GM12878 (cell line): ENCODE data around the gene CAMK2G. TPM values are rescaled to one million over a fixed set of nuclear protein-coding genes. Genes with fewer than 3 reads are reported as not detected.

Source experiments
- BACH1 ChIP-seq: fragments of 450-650 bp; IDR thresholded peaks from 2 replicates; pipeline ENCODE4 v1.6.1; 2017; ENCODE audit warnings: mild to moderate bottlenecking, borderline replicate concordance
- BCLAF1 ChIP-seq: fragments of 450-650 bp; IDR thresholded peaks from 2 replicates; pipeline ENCODE4 v1.6.1; 2017; ENCODE audit warnings: antibody characterized with exemption, mild to moderate bottlenecking, moderate library complexity
- CBFB ChIP-seq: IDR thresholded peaks from 2 replicates; pipeline ENCODE4 v1.6.1; 2016; ENCODE audit warnings: antibody characterized with exemption, low read depth
- MEF2A ChIP-seq: IDR thresholded peaks from 2 replicates; pipeline ENCODE4 v1.6.1; 2011; ENCODE audit warnings: low read depth, mild to moderate bottlenecking, low read length, moderate library complexity; ENCODE audit not compliant: insufficient read depth
- NR2C1 ChIP-seq: fragments of 450-650 bp; IDR thresholded peaks from 2 replicates; pipeline ENCODE4 v1.6.1; 2017; ENCODE audit warnings: antibody characterized with exemption, mild to moderate bottlenecking, moderate library complexity
- RFX5 ChIP-seq: IDR thresholded peaks from 2 replicates; pipeline ENCODE4 v1.6.1; 2011; ENCODE audit warnings: low read depth, low read length, improper control_type of control experiment
- SKIL ChIP-seq: fragments of 450-650 bp; IDR thresholded peaks from 2 replicates; pipeline ENCODE4 v1.6.1; 2017; ENCODE audit warnings: mild to moderate bottlenecking, low read depth, inconsistent platforms; ENCODE audit not compliant: poor library complexity, severe bottlenecking
- SP1 ChIP-seq: IDR thresholded peaks from one replicate; pipeline ENCODE4 v1.6.1; 2011; ENCODE audit warnings: low read depth, low read length
- TAF1 ChIP-seq: IDR thresholded peaks from 2 replicates; pipeline ENCODE4 v1.6.1; 2011; ENCODE audit warnings: mild to moderate bottlenecking, low read depth, low read length, borderline replicate concordance
- ZZZ3 ChIP-seq: IDR thresholded peaks from 2 replicates; pipeline ENCODE4 v1.6.1; 2011; ENCODE audit warnings: low read depth; ENCODE audit not compliant: control insufficient read depth, insufficient read length
- polyA plus RNA-seq, 11 experiments: library from polyadenylated mRNA; depleted of rRNA in 4 of 11; unstranded in 6 of 11; stranded (reverse) in 5 of 11; fragments of >200 nt; fragmentation: Nextera tagmentation in 4 of 11; fragmentation: Illumina TruSeq in 1 of 11; extraction: Ambion mirVana in 4 of 11; extraction: Trizol in 1 of 11; gene quantifications; 1 replicate in 1 of 11; 2 replicates in 10 of 11; pipeline versions ENCODE4 v1.2.1 to v1.2.3, GENCODE V29; 2011 to 2016; ENCODE audit warnings: inconsistent platforms in 2 of 11, missing spikeins in 2 of 11, low read depth in 1 of 11
- total RNA-seq, 4 experiments: library from RNA; depleted of rRNA in 3 of 4; stranded (reverse); fragments of >200 nt in 3 of 4; fragmentation: Illumina TruSeq in 1 of 4; extraction: Trizol in 1 of 4; gene quantifications; 2 replicates each; pipeline versions ENCODE4 v1.2.1 to v1.2.3, GENCODE V29; 2013 to 2021
- TF ChIP-seq, protein P1 (sequence below): IDR thresholded peaks from 2 replicates; pipeline ENCODE4 v1.6.1; 2012; ENCODE audit warnings: improper control_type of control experiment, low read depth, low read length; ENCODE audit not compliant: insufficient replicate concordance

CAMK2G gene
- total and polyA plus RNA-seq, 10 of the 15 experiments (the other 5 are each of a cell fraction or from before 2014, with no cell fraction given) = 5.5 to 24.3 (median 16.9) TPM

- TF ChIP-seq, protein P1, sequence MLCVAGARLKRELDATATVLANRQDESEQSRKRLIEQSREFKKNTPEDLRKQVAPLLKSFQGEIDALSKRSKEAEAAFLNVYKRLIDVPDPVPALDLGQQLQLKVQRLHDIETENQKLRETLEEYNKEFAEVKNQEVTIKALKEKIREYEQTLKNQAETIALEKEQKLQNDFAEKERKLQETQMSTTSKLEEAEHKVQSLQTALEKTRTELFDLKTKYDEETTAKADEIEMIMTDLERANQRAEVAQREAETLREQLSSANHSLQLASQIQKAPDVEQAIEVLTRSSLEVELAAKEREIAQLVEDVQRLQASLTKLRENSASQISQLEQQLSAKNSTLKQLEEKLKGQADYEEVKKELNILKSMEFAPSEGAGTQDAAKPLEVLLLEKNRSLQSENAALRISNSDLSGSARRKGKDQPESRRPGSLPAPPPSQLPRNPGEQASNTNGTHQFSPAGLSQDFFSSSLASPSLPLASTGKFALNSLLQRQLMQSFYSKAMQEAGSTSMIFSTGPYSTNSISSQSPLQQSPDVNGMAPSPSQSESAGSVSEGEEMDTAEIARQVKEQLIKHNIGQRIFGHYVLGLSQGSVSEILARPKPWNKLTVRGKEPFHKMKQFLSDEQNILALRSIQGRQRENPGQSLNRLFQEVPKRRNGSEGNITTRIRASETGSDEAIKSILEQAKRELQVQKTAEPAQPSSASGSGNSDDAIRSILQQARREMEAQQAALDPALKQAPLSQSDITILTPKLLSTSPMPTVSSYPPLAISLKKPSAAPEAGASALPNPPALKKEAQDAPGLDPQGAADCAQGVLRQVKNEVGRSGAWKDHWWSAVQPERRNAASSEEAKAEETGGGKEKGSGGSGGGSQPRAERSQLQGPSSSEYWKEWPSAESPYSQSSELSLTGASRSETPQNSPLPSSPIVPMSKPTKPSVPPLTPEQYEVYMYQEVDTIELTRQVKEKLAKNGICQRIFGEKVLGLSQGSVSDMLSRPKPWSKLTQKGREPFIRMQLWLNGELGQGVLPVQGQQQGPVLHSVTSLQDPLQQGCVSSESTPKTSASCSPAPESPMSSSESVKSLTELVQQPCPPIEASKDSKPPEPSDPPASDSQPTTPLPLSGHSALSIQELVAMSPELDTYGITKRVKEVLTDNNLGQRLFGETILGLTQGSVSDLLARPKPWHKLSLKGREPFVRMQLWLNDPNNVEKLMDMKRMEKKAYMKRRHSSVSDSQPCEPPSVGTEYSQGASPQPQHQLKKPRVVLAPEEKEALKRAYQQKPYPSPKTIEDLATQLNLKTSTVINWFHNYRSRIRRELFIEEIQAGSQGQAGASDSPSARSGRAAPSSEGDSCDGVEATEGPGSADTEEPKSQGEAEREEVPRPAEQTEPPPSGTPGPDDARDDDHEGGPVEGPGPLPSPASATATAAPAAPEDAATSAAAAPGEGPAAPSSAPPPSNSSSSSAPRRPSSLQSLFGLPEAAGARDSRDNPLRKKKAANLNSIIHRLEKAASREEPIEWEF = no peak
- TF ChIP-seq MEF2A (no peak), SKIL (no peak), BCLAF1 (no peak), TAF1 (no peak), NR2C1 (no peak), ZZZ3 (no peak), BACH1 (no peak), RFX5 (no peak), SP1 (no peak), CBFB (no peak)
Measured at GRCh38 chr10:73915206-73915851, 41.0 kb upstream of the CAMK2G start (continued).
